ENCODE data around the gene AKAP8L.

The AKAP8L gene

DNA sequence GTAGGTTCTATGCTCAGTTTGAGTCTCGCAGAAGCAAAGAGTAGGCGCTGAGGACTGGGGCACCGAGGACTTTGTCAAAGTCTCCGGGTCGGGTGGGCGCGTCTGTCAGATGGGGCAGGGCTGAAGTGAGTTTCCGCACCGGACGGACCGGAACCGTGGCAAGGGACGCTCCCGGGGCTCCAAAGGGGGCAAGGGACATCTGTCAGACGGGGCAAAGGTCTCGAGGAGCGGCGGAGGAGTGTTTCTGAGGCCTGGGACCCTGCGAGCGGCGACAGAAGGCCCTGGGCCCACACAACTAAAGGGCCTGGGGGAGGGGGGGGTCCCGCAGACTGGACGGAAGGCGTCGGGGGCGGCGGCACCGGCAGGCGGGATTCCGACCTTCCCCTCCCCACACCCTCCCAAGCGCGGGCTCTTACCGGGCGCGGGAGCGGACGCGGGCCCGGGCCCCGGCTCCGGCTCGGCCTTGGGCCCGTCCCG lies 13.3 kb upstream of the AKAP8L start:
- Histone ChIP-seq H3K4me3 (ENCODE audit: low read depth in 1 of 2, low read length in 1 of 2) (peak overlapping the region; percentile 52 to 61), H3K27me3 (no peaks in the 10 kb centered on the region), H3K4me1 (ENCODE audit: control insufficient read depth in 1 of 2, insufficient read depth in 1 of 2, low read depth in 1 of 2, low read length in 1 of 2) (peaks cover 24% of the 10 kb centered on the region in 2 experiments), H3K36me3 (peaks cover 60% of the 10 kb centered on the region), H3K9me3 (no peaks in the 10 kb centered on the region), H3K27ac (peak overlapping the region; percentile 27)
- TF ChIP-seq, protein P1, sequence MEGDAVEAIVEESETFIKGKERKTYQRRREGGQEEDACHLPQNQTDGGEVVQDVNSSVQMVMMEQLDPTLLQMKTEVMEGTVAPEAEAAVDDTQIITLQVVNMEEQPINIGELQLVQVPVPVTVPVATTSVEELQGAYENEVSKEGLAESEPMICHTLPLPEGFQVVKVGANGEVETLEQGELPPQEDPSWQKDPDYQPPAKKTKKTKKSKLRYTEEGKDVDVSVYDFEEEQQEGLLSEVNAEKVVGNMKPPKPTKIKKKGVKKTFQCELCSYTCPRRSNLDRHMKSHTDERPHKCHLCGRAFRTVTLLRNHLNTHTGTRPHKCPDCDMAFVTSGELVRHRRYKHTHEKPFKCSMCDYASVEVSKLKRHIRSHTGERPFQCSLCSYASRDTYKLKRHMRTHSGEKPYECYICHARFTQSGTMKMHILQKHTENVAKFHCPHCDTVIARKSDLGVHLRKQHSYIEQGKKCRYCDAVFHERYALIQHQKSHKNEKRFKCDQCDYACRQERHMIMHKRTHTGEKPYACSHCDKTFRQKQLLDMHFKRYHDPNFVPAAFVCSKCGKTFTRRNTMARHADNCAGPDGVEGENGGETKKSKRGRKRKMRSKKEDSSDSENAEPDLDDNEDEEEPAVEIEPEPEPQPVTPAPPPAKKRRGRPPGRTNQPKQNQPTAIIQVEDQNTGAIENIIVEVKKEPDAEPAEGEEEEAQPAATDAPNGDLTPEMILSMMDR (IDR thresholded peaks at IDR 0.05) = no peak

GRCh38 chr19:15431396-15432017 lies 12.7 kb upstream of the AKAP8L start:
- Histone ChIP-seq H3K27me3 (no peaks in the 10 kb centered on the region), H3K36me3 (peaks cover 60% of the 10 kb centered on the region), H3K4me1 (ENCODE audit: control insufficient read depth in 1 of 2, insufficient read depth in 1 of 2, low read depth in 1 of 2, low read length in 1 of 2) (peaks cover 24% of the 10 kb centered on the region in 2 experiments), H3K4me3 (ENCODE audit: low read depth in 1 of 2, low read length in 1 of 2) (peak overlapping the region; percentile 52 to 61), H3K9me3 (no peaks in the 10 kb centered on the region), H3K27ac (peak overlapping the region; percentile 27)
- TF ChIP-seq, protein P1 (IDR thresholded peaks at IDR 0.05) = no peak

- Histone ChIP-seq H3K36me3 (peaks cover 59% of the 10 kb centered on the region), H3K27me3 (no peaks in the 10 kb centered on the region), H3K27ac (no peak overlapping the region), H3K9me3 (no peaks in the 10 kb centered on the region), H3K4me1 (ENCODE audit: control insufficient read depth in 1 of 2, insufficient read depth in 1 of 2, low read depth in 1 of 2, low read length in 1 of 2) (peaks cover 24% of the 10 kb centered on the region in 2 experiments), H3K4me3 (ENCODE audit: low read depth in 1 of 2, low read length in 1 of 2) (no peak overlapping the region)
- TF ChIP-seq, protein P1 (IDR thresholded peaks at IDR 0.05) = no peak
Observed at GRCh38 chr19:15430526-15431120, 11.8 kb upstream of the AKAP8L start.

- no peak overlapping the region for H3K27ac ChIP-seq
- H3K4me1 ChIP-seq (ENCODE audit: control insufficient read depth in 1 of 2, insufficient read depth in 1 of 2, low read depth in 1 of 2, low read length in 1 of 2) = peaks cover 24% of the 10 kb centered on the region in 2 experiments
- no peak overlapping the region for H3K4me3 ChIP-seq (ENCODE audit: low read depth in 1 of 2, low read length in 1 of 2)
- H3K27me3 ChIP-seq = no peaks in the 10 kb centered on the region
- TF ChIP-seq, protein P1 (IDR thresholded peaks at IDR 0.05) = no peak
- H3K36me3 ChIP-seq = peaks cover 62% of the 10 kb centered on the region
- no peaks in the 10 kb centered on the region for H3K9me3 ChIP-seq
Observed at GRCh38 chr19:15429825-15430467, 11.2 kb upstream of the AKAP8L start.

DNA sequence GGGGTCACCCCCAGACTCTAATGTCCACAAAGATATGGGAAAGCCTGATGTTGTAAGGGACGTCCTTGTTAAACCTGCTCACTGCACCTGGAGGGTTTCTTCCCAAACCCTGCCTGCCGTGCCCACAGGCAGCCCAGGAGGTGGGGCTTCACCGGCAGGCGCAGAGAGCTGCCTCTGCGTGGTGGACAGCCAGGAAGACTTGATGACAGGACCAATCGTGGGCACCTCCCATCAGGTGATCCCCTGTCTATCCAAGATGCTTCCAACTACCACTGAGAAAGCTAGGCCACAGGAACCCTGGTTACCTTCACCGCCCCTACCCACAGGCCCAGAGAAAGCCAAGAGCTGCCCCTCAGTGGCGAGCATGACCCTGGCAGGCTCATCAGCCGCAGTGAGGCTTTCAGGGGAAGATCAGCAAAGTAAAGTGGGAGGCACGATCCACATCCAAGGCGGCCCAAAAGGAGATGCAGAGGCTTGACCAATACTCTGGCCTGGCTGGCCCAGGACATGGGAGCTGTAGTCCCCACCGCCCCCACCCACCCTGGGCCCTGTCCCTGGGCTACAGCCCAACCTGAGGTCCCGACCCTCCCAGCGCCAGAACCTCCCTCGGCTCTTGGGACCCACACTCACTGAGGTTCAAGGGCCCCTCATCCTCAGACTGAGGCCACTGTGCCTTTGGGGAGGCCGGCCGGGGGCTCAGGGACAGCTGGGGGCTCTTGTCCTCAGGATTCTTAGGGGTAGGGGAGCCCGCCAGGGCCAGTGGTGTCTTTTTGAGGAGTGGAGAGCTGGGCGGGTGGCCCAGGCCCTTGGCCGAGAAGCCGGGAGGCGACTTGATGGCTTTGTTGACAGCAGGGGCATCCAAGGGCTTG lies 10.4 kb upstream of the AKAP8L start:
- TF ChIP-seq, protein P1 (IDR thresholded peaks at IDR 0.05) = no peak
- Histone ChIP-seq H3K27me3 (no peaks in the 10 kb centered on the region), H3K36me3 (peaks cover 65% of the 10 kb centered on the region)

More for the DNA sequence above, 10.4 kb upstream of the AKAP8L start:
- no peaks in the 10 kb centered on the region for H3K9me3 ChIP-seq
- peaks cover 24% of the 10 kb centered on the region in 2 experiments for H3K4me1 ChIP-seq (ENCODE audit: control insufficient read depth in 1 of 2, insufficient read depth in 1 of 2, low read depth in 1 of 2, low read length in 1 of 2)
- H3K4me3 ChIP-seq (ENCODE audit: low read depth in 1 of 2, low read length in 1 of 2) = no peak overlapping the region
- no peak overlapping the region for H3K27ac ChIP-seq

Measured in neutrophil (primary cell).